CD14-positive monocyte (primary cell): ENCODE data around the gene HPS3. TPM values are rescaled to one million over a fixed set of nuclear protein-coding genes. Genes with fewer than 3 reads are reported as not detected.
A peak's percentile ranks its signal among the peaks of the same experiment; 100 is the strongest.

Experiments used
- DNase-seq, 3 donors: peaks; one replicate each; pipeline ENCODE4 v3.0.0-alpha.2; 2011 to 2022
- H2AFZ ChIP-seq: 2 replicates; pipeline ENCODE4 v1.6.0; 2012; ENCODE audit warnings: mild to moderate bottlenecking, low read depth, low read length, inconsistent platforms; ENCODE audit not compliant: insufficient read depth, poor library complexity, severe bottlenecking
- H3K27ac ChIP-seq, 2 donors: 1 replicate in 1 of 2; 2 replicates in 1 of 2; pipeline ENCODE4 v1.5.1; 2012 to 2013; ENCODE audit warnings: low read length in 2 of 2, control low read depth in 1 of 2, inconsistent platforms in 1 of 2, low read depth in 1 of 2, mild to moderate bottlenecking in 1 of 2
- H3K27me3 ChIP-seq, 2 donors: one replicate each; pipeline versions ENCODE4 v1.6.0 to v1.6.1; 2011 to 2013; ENCODE audit warnings: low read length in 2 of 2; ENCODE audit not compliant: control insufficient read depth in 2 of 2, insufficient read depth in 2 of 2
- H3K36me3 ChIP-seq, 2 donors: replicated peaks in 1 of 2; 1 replicate in 1 of 2; 2 replicates in 1 of 2; pipeline versions ENCODE4 v1.5.1 to v1.6.1; 2012 to 2013; ENCODE audit warnings: low read length in 2 of 2, control low read depth in 1 of 2, inconsistent platforms in 1 of 2, mild to moderate bottlenecking in 1 of 2; ENCODE audit not compliant: insufficient read depth in 2 of 2, control insufficient read depth in 1 of 2
- H3K4me1 ChIP-seq, 2 donors: 1 replicate in 1 of 2; 2 replicates in 1 of 2; pipeline versions ENCODE4 v1.5.1 to v1.6.1; 2012 to 2013; ENCODE audit warnings: low read length in 2 of 2, control low read depth in 1 of 2, inconsistent platforms in 1 of 2, mild to moderate bottlenecking in 1 of 2, moderate library complexity in 1 of 2; ENCODE audit not compliant: insufficient read depth in 2 of 2, control insufficient read depth in 1 of 2
- H3K4me2 ChIP-seq: replicated peaks from 2 replicates; pipeline ENCODE3; 2012; ENCODE audit warnings: low read length, moderate library complexity, mild to moderate bottlenecking; ENCODE audit not compliant: poor library complexity, severe bottlenecking; ENCODE audit errors: extremely low read depth
- H3K4me3 ChIP-seq, 3 experiments: fragments of 200-600 bp in 1 of 3; sonication (generic) in 1 of 3; replicated peaks in 1 of 3; 1 replicate in 2 of 3; 2 replicates in 1 of 3; pipeline ENCODE4 v1.5.1; 2011 to 2013; ENCODE audit warnings: low read length in 3 of 3, mild to moderate bottlenecking in 3 of 3, control low read depth in 2 of 3, low read depth in 2 of 3, inconsistent platforms in 1 of 3, moderate library complexity in 1 of 3
- H3K79me2 ChIP-seq: 2 replicates; pipeline ENCODE4 v1.6.0; 2012; ENCODE audit warnings: mild to moderate bottlenecking, control low read depth, inconsistent platforms, low read length, moderate library complexity; ENCODE audit not compliant: insufficient read depth
- H3K9ac ChIP-seq: 2 replicates; pipeline ENCODE4 v1.6.0; 2017; ENCODE audit warnings: low read length, mild to moderate bottlenecking; ENCODE audit not compliant: insufficient read depth, poor library complexity, severe bottlenecking
- H3K9me3 ChIP-seq, 2 donors: replicated peaks in 1 of 2; 1 replicate in 1 of 2; 2 replicates in 1 of 2; pipeline versions ENCODE4 v1.5.1 to v1.6.1; 2012 to 2013; ENCODE audit warnings: low read length in 2 of 2, control low read depth in 1 of 2; ENCODE audit not compliant: control insufficient read depth in 1 of 2, insufficient read depth in 1 of 2
- H4K20me1 ChIP-seq: 2 replicates; pipeline ENCODE4 v1.6.0; 2012; ENCODE audit warnings: mild to moderate bottlenecking, low read length, control low read depth, moderate library complexity; ENCODE audit not compliant: insufficient read depth
- H3K27ac Mint-ChIP-seq, 7 donors: one replicate each; pipeline ENCODE4 v1.8.0; 2020; ENCODE audit warnings: mild to moderate bottlenecking in 7 of 7, mixed read lengths in 7 of 7, moderate library complexity in 6 of 7, inconsistent platforms in 2 of 7
- H3K27me3 Mint-ChIP-seq, 3 donors: one replicate each; pipeline ENCODE4 v1.8.0; 2021 to 2022; ENCODE audit warnings: low read depth in 3 of 3, mild to moderate bottlenecking in 3 of 3, mixed read lengths in 3 of 3, moderate library complexity in 3 of 3, inconsistent platforms in 1 of 3
- H3K36me3 Mint-ChIP-seq, 2 donors: one replicate each; pipeline ENCODE4 v1.8.0; 2020; ENCODE audit warnings: mixed read lengths in 2 of 2, inconsistent platforms in 1 of 2, mild to moderate bottlenecking in 1 of 2
- H3K4me1 Mint-ChIP-seq: one replicate; pipeline ENCODE4 v1.8.0; 2020; ENCODE audit warnings: mild to moderate bottlenecking, mixed read lengths
- H3K4me3 Mint-ChIP-seq, 2 donors: one replicate each; pipeline ENCODE4 v1.8.0; 2020; ENCODE audit warnings: mild to moderate bottlenecking in 2 of 2, mixed read lengths in 2 of 2, moderate library complexity in 1 of 2
- H3K9me3 Mint-ChIP-seq, 7 donors: one replicate each; pipeline ENCODE4 v1.8.0; 2020 to 2022; ENCODE audit warnings: mixed read lengths in 7 of 7, mild to moderate bottlenecking in 6 of 7, moderate library complexity in 6 of 7, inconsistent platforms in 2 of 7
- WGBS: methylation state at CpG from one replicate; pipeline ENCODE4 v1.1.5; 2013; ENCODE audit warnings: missing lambda C conversion rate; ENCODE audit not compliant: insufficient coverage; 5-methylcytosine and 5-hydroxymethylcytosine counted together
- intact Hi-C, 2 donors: fragments of 100-400 bp; cut with micrococcal nuclease; formaldehyde crosslinking; loops; one replicate each; pipeline versions ENCODE4 v1.15.0 to v1.15.1; 2023
- polyA plus RNA-seq, 3 donors: library from polyadenylated mRNA; depleted of rRNA in 1 of 3; unstranded in 2 of 3; stranded (reverse) in 1 of 3; fragments of 300-500 nt in 2 of 3; fragments of >200 nt in 1 of 3; fragmentation: Illumina TruSeq in 2 of 3; gene quantifications; 1 replicate in 2 of 3; 2 replicates in 1 of 3; pipeline ENCODE4 v1.2.3, GENCODE V29; 2012 to 2021
- TF ChIP-seq, protein P1 (sequence below): fragments of 200-600 bp; IDR thresholded peaks from one replicate; pipeline ENCODE4 v1.8.0; 2022; ENCODE audit warnings: antibody characterized with exemption, mild to moderate bottlenecking

Gene HPS3
- polyA plus RNA-seq, 3 donors = 20.8 to 35.8 (median 34.8) TPM

DNA sequence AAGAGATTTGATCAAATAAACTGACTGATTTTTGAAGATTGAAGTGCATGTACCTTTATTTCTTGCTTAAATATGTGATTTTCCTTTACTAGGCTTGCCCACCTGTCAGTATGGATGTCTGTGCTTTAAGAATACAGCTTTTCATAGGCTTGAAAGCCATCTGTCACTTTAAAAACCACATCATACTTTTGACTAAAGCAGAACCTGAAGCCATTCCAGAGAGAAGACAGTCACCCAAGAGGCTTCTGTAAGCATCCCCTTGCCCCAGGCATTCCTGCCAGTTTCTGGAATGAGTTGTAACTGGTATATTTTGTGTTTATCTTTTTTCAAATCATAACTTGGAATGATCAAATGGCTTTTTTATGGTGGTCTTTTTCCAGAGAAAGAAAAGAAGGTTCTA is 24.0 kb downstream of the HPS3 start:
- Histone ChIP-seq H3K4me3 (no peak overlapping the region), H3K36me3 (peaks cover 59 to 87% of the 10 kb centered on the region in 2 donors), H3K27ac (peak overlapping the region in 1 of 2 donors; percentile 74), H3K4me2 (no peak overlapping the region), H3K9me3 (no peaks in the 10 kb centered on the region), H3K4me1 (peaks cover 11 to 18% of the 10 kb centered on the region in 2 donors), H2AFZ (no peak overlapping the region), H3K9ac (no peak overlapping the region), H4K20me1 (no peaks in the 10 kb centered on the region), H3K27me3 (no peaks in the 10 kb centered on the region), H3K79me2 (peaks cover 12% of the 10 kb centered on the region)
- intact Hi-C loops = no loop called here
- Mint-ChIP-seq H3K27ac (peak overlapping the region in 2 of 7 donors; percentile 20 to 65), H3K4me1 (peaks cover 13% of the 10 kb centered on the region), H3K36me3 (peaks cover 65 to 72% of the 10 kb centered on the region in 2 donors), H3K9me3 (no peaks in the 10 kb centered on the region), H3K4me3 (no peak overlapping the region), H3K27me3 (no peaks in the 10 kb centered on the region)
- TF ChIP-seq, protein P1, sequence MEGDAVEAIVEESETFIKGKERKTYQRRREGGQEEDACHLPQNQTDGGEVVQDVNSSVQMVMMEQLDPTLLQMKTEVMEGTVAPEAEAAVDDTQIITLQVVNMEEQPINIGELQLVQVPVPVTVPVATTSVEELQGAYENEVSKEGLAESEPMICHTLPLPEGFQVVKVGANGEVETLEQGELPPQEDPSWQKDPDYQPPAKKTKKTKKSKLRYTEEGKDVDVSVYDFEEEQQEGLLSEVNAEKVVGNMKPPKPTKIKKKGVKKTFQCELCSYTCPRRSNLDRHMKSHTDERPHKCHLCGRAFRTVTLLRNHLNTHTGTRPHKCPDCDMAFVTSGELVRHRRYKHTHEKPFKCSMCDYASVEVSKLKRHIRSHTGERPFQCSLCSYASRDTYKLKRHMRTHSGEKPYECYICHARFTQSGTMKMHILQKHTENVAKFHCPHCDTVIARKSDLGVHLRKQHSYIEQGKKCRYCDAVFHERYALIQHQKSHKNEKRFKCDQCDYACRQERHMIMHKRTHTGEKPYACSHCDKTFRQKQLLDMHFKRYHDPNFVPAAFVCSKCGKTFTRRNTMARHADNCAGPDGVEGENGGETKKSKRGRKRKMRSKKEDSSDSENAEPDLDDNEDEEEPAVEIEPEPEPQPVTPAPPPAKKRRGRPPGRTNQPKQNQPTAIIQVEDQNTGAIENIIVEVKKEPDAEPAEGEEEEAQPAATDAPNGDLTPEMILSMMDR = no peak
- DNase-seq = no peak

- no peak for DNase-seq
- WGBS = no CpG with 5 or more reads among the region's 4 CpGs
- Histone ChIP-seq H3K4me2 (no peak overlapping the region), H3K36me3 (peaks cover 87 to 100% of the 10 kb centered on the region in 2 donors), H3K27ac (peak overlapping the region in 1 of 2 donors; percentile 15), H3K79me2 (no peaks in the 10 kb centered on the region), H3K27me3 (no peaks in the 10 kb centered on the region), H3K9ac (no peak overlapping the region), H3K9me3 (no peaks in the 10 kb centered on the region), H3K4me1 (no peaks in the 10 kb centered on the region), H2AFZ (no peak overlapping the region), H3K4me3 (no peak overlapping the region), H4K20me1 (no peaks in the 10 kb centered on the region)
- no peaks in the 10 kb centered on the region for H3K9me3 Mint-ChIP-seq
- H3K27me3 Mint-ChIP-seq = no peaks in the 10 kb centered on the region
- no peak overlapping the region for H3K4me3 Mint-ChIP-seq
- intact Hi-C loops = no loop called here
- TF ChIP-seq, protein P1 = no peak
- H3K27ac Mint-ChIP-seq = no peak overlapping the region
- peaks cover 77 to 87% of the 10 kb centered on the region in 2 donors for H3K36me3 Mint-ChIP-seq
- H3K4me1 Mint-ChIP-seq = no peaks in the 10 kb centered on the region
Observed at GRCh38 chr3:149160754-149161300, 31.4 kb downstream of the HPS3 start.
